NB4 (cell line): ENCODE measurements around the gene PXMP4.

Experiments used
- DNase-seq: peaks from one replicate; pipeline ENCODE4 v3.0.0; 2010; ENCODE audit warnings: low read depth
- H3K4me3 ChIP-seq: one replicate; pipeline ENCODE4 v1.5.1; 2011; ENCODE audit warnings: mild to moderate bottlenecking, low read depth, low read length, moderate library complexity
- CTCF ChIP-seq: IDR thresholded peaks from one replicate; pipeline ENCODE4 v1.5.1; 2012; ENCODE audit warnings: low read depth, low read length
- MAX ChIP-seq: IDR thresholded peaks from 2 replicates; pipeline ENCODE4 v1.6.1; 2011; ENCODE audit warnings: low read depth, low read length
- MYC ChIP-seq: IDR thresholded peaks from 2 replicates; pipeline ENCODE4 v1.6.1; 2011; ENCODE audit warnings: low read depth, low read length
- POLR2A ChIP-seq: IDR thresholded peaks from 2 replicates; pipeline ENCODE4 v1.6.1; 2011; ENCODE audit warnings: mild to moderate bottlenecking; ENCODE audit not compliant: insufficient read length; ENCODE audit errors: extremely low read depth

PXMP4 gene

GRCh38 chr20:33739493-33739892, 19.4 kb upstream of the PXMP4 start:
- no peak for TF ChIP-seq MAX
- H3K4me3 ChIP-seq: no peak overlapping the region
- DNase-seq: no peak

- DNase-seq: no peak
- TF ChIP-seq MYC (no peak), POLR2A (no peak), MAX (no peak), CTCF (no peak)
- H3K4me3 ChIP-seq: no peak overlapping the region
Measured at GRCh38 chr20:33736962-33737361, 16.9 kb upstream of the PXMP4 start.

GRCh38 chr20:33733654-33734576, 13.8 kb upstream of the PXMP4 start:
- DNase-seq: peak; percentile 87

GRCh38 chr20:33732166-33732970, 12.3 kb upstream of the PXMP4 start:
- DNase-seq: peak; percentile 96
- H3K4me3 ChIP-seq: peak overlapping the region; percentile 71
- TF ChIP-seq CTCF (no peak), MYC (peak; percentile 86), POLR2A (peak; percentile 56), MAX (peak; percentile 54)

More at GRCh38 chr20:33733654-33734576, 13.8 kb upstream of the PXMP4 start:
- H3K4me3 ChIP-seq: no peak overlapping the region
- TF ChIP-seq MAX (peak; percentile 47; the same call in 1 of the 2 replicates), POLR2A (no peak), MYC (peak; percentile 59), CTCF (peak; percentile 5)

GRCh38 chr20:33731693-33732165, 11.6 kb upstream of the PXMP4 start, which contains the start of gene ZNF341:
TSS of gene ZNF341 (plus strand) at chr20:33731996. CDS start at chr20:33732022, 26 bp downstream.
- peak within 1 kb of the TSS; percentile 71 for H3K4me3 ChIP-seq
- peak; percentile 95 for DNase-seq
- TF ChIP-seq POLR2A (no peak), CTCF (peak; percentile 75), MAX (no peak), MYC (no peak)
